K562 (cell line): ENCODE data around the gene MDM4. TPM values are rescaled to one million over a fixed set of nuclear protein-coding genes. Genes with fewer than 3 reads are reported as not detected.

Experiments
- ATAC-seq: fragments of 200-7000 bp; cut with Tn5 transposase; 3 replicates; pipeline ENCODE4 v1.9.1; 2020; ENCODE audit warnings: moderate library complexity
- BruUV-seq: library from RNA; stranded (reverse); fragments of 400-500 nt; replicated peaks from 2 replicates; lab custom pipeline; 2021; lab: Mats Ljungman, UMichigan
- CTCF ChIA-PET: fragments of 300-600 bp; formaldehyde crosslinking; extraction: SDS; loops from one replicate; lab custom pipeline; 2021; ENCODE audit warnings: low intra/inter-chr PET ratio; lab: Yijun Ruan, JAX
- POLR2A ChIA-PET: fragments of 300-600, 350-650 bp; sonication (Branson Sonifier 250); formaldehyde crosslinking; extraction: SDS; loops from one replicate; lab custom pipeline; 2021; ENCODE audit warnings: antibody characterized with exemption, inconsistent platforms; lab: Yijun Ruan, JAX
- DNase-seq, 4 experiments: peaks; one replicate each; pipeline versions ENCODE4 v3.0.0 to v3.0.0-alpha.2; 2011 to 2018; ENCODE audit warnings: low spot score in 3 of 4, mixed read lengths in 3 of 4; ENCODE audit errors: extremely low read depth in 1 of 4
- FAIRE-seq: peaks from 2 replicates; lab custom pipeline; 2011; peaks lifted over from hg19 to GRCh38; lab: Jason Lieb, UNC
- H2AFZ ChIP-seq: 2 replicates; pipeline ENCODE4 v1.6.0; 2011; ENCODE audit warnings: low read depth, low read length, control low read depth, inconsistent platforms
- H3K27ac ChIP-seq: fragments of 200-600 bp; 3 replicates; pipeline ENCODE4 v1.8.0; 2011; ENCODE audit warnings: low read depth, mild to moderate bottlenecking, control low read depth, inconsistent platforms, low read length, moderate library complexity, mixed read lengths; ENCODE audit errors: extremely low read depth
- H3K27me3 ChIP-seq, 2 experiments: fragments of 300-600 bp in 1 of 2; 2 replicates in 1 of 2; 3 replicates in 1 of 2; pipeline versions ENCODE4 v1.6.0 to v1.8.0; 2011; ENCODE audit warnings: inconsistent platforms in 2 of 2, low read length in 2 of 2, mild to moderate bottlenecking in 1 of 2, mixed read lengths in 1 of 2, moderate library complexity in 1 of 2; ENCODE audit not compliant: control insufficient read depth in 2 of 2, insufficient read depth in 2 of 2
- H3K36me3 ChIP-seq: fragments of 300-600 bp; 3 replicates; pipeline ENCODE4 v1.8.0; 2011; ENCODE audit warnings: mild to moderate bottlenecking, low read length, inconsistent platforms; ENCODE audit not compliant: control insufficient read depth, insufficient read depth
- H3K4me1 ChIP-seq, 2 experiments: fragments of 200-600 bp in 1 of 2; replicated peaks in 1 of 2; 2 replicates in 1 of 2; 3 replicates in 1 of 2; pipeline versions ENCODE4 v1.5.1 to v1.8.0; 2011; ENCODE audit warnings: inconsistent platforms in 2 of 2, low read length in 2 of 2, mild to moderate bottlenecking in 1 of 2, mixed read lengths in 1 of 2, moderate library complexity in 1 of 2; ENCODE audit not compliant: control insufficient read depth in 2 of 2, insufficient read depth in 2 of 2
- H3K4me2 ChIP-seq: 2 replicates; pipeline ENCODE4 v1.6.1; 2011; ENCODE audit warnings: low read length, control low read depth, inconsistent platforms, mixed read lengths; ENCODE audit not compliant: insufficient read depth
- H3K4me3 ChIP-seq: fragments of 200-600 bp; sonication (generic), shearing (Covaris generic); 2 replicates; pipeline ENCODE4 v1.5.1; 2016; ENCODE audit warnings: control low read depth, inconsistent platforms
- H3K79me2 ChIP-seq: fragments of 200-600 bp; 3 replicates; pipeline ENCODE4 v1.8.0; 2011; ENCODE audit warnings: low read length, inconsistent platforms; ENCODE audit not compliant: control insufficient read depth, insufficient read depth
- H3K9ac ChIP-seq, 2 experiments: 2 replicates each; pipeline versions ENCODE4 v1.6.0 to v1.6.1; 2011; ENCODE audit warnings: low read depth in 2 of 2, low read length in 2 of 2, control low read depth in 1 of 2, inconsistent platforms in 1 of 2, mild to moderate bottlenecking in 1 of 2, mixed read lengths in 1 of 2; ENCODE audit not compliant: insufficient read depth in 1 of 2
- H3K9me1 ChIP-seq: one replicate; pipeline ENCODE4 v1.6.0; 2011; ENCODE audit warnings: inconsistent platforms, mild to moderate bottlenecking, low read length, moderate library complexity; ENCODE audit not compliant: control insufficient read depth, insufficient read depth
- H3K9me3 ChIP-seq: replicated peaks from 2 replicates; pipeline ENCODE4 v1.5.1; 2011; ENCODE audit warnings: low read depth, low read length, inconsistent platforms; ENCODE audit not compliant: control insufficient read depth, insufficient read depth
- H4K20me1 ChIP-seq: replicated peaks from 2 replicates; pipeline ENCODE4 v1.6.1; 2011; ENCODE audit warnings: low read length, inconsistent platforms, mixed read lengths; ENCODE audit not compliant: control insufficient read depth, insufficient read depth
- ARID1B ChIP-seq: fragments of 450-650 bp; IDR thresholded peaks from 2 replicates; pipeline ENCODE4 v1.6.1; 2016; ENCODE audit warnings: antibody characterized with exemption, mild to moderate bottlenecking, inconsistent platforms
- ELF2 ChIP-seq: fragments of 250-450 bp; sonication (Bioruptor Pico); IDR thresholded peaks from 2 replicates; pipeline ENCODE4 v1.5.0; 2021; ENCODE audit warnings: mild to moderate bottlenecking
- GATA2 ChIP-seq: sonication (generic); formaldehyde crosslinking; IDR thresholded peaks from 2 replicates; pipeline ENCODE4 v1.4.0; 2020; ENCODE audit warnings: mild to moderate bottlenecking, missing genetic modification reagents
- KHSRP ChIP-seq: fragments of 450-650 bp; IDR thresholded peaks from 2 replicates; pipeline ENCODE4 v1.6.1; 2017
- MBD2 ChIP-seq: sonication (generic); IDR thresholded peaks from 2 replicates; pipeline ENCODE4 v1.6.1; 2016; ENCODE audit warnings: low read depth, borderline replicate concordance
- MTF1 ChIP-seq: fragments of 250-450 bp; sonication (Bioruptor Pico); IDR thresholded peaks from 2 replicates; pipeline ENCODE4 v1.9.0; 2021; ENCODE audit warnings: moderate library complexity, mild to moderate bottlenecking, inconsistent platforms, borderline replicate concordance
- NCOA2 ChIP-seq, 2 experiments: fragments of 450-650 bp; IDR thresholded peaks; 2 replicates each; pipeline ENCODE4 v1.6.1; 2018; ENCODE audit warnings: mild to moderate bottlenecking in 2 of 2, moderate library complexity in 1 of 2; ENCODE audit not compliant: partially characterized antibody in 2 of 2
- PCBP2 ChIP-seq: fragments of 200-400 bp; formaldehyde crosslinking; IDR thresholded peaks from 2 replicates; pipeline ENCODE4 v1.6.1; 2018; ENCODE audit warnings: low read length, low read depth, mild to moderate bottlenecking, moderate library complexity; ENCODE audit not compliant: poor library complexity, severe bottlenecking
- SP2 ChIP-seq: IDR thresholded peaks from 2 replicates; pipeline ENCODE4 v1.6.1; 2011; ENCODE audit warnings: mild to moderate bottlenecking, low read depth, low read length, moderate library complexity; ENCODE audit not compliant: poor library complexity, severe bottlenecking; ENCODE audit errors: extremely low read depth
- USF1 ChIP-seq: sonication (generic); formaldehyde crosslinking; IDR thresholded peaks from 2 replicates; pipeline ENCODE4 v1.9.0; 2022; ENCODE audit warnings: mild to moderate bottlenecking, missing genetic modification reagents
- ZC3H8 ChIP-seq: fragments of 450-650 bp; IDR thresholded peaks from 2 replicates; pipeline ENCODE4 v1.6.1; 2017
- WGBS: fragments of 100-300 bp; shearing (Covaris generic); methylation state at CpG from one replicate; pipeline ENCODE4 v1.1.6; 2016; ENCODE audit warnings: low coverage, mixed read lengths; ENCODE audit not compliant: insufficient coverage; ENCODE audit errors: missing lambda C conversion rate; 5-methylcytosine and 5-hydroxymethylcytosine counted together
- in situ Hi-C: fragments of 300-500 bp; cut with MboI; formaldehyde crosslinking; loops from 4 replicates; pipeline ENCODE4 v1.15.0; 2018; ENCODE audit warnings: inconsistent platforms, mixed read lengths
- intact Hi-C: fragments of 100-400 bp; cut with micrococcal nuclease; formaldehyde crosslinking; loops from 2 replicates; pipeline ENCODE4 v1.14.2; 2022
- polyA plus RNA-seq, 8 experiments: library from polyadenylated mRNA; depleted of rRNA in 4 of 8; stranded (reverse) in 5 of 8; unstranded in 3 of 8; fragments of >200 nt; fragmentation: Nextera tagmentation in 2 of 8; fragmentation: Illumina TruSeq in 1 of 8; extraction: Ambion mirVana in 2 of 8; extraction: Trizol in 1 of 8; gene quantifications; 2 replicates each; pipeline versions ENCODE4 v1.2.1 to v1.2.3, GENCODE V29; 2011 to 2014; ENCODE audit warnings: inconsistent platforms in 1 of 8, missing spikeins in 1 of 8
- total RNA-seq, 7 experiments: library from RNA; depleted of rRNA in 6 of 7; stranded (reverse); fragments of >200 nt in 6 of 7; fragmentation: Illumina TruSeq in 2 of 7; extraction: Trizol in 2 of 7; gene quantifications; 2 replicates each; pipeline versions ENCODE4 v1.2.1 to v1.2.3, GENCODE V29; 2011 to 2021; ENCODE audit warnings: low replicate concordance in 1 of 7
- TF ChIP-seq, protein P1 (sequence below): fragments of 250-450 bp; sonication (Bioruptor Pico); IDR thresholded peaks from 2 replicates; pipeline ENCODE4 v1.8.0; 2022; ENCODE audit warnings: inconsistent platforms
- TF ChIP-seq, protein P2 (sequence below): sonication (generic); formaldehyde crosslinking; IDR thresholded peaks from 2 replicates; pipeline ENCODE4 v1.8.0; 2023; ENCODE audit warnings: mild to moderate bottlenecking, missing genetic modification reagents
- TF ChIP-seq, protein P3 (sequence below): sonication (generic); formaldehyde crosslinking; IDR thresholded peaks from 2 replicates; pipeline ENCODE4 v1.4.0; 2020; ENCODE audit warnings: mild to moderate bottlenecking, missing genetic modification reagents

The MDM4 gene
- total and polyA plus RNA-seq, 9 of the 15 experiments (the other 6 are each of a cell fraction or from before 2014, with no cell fraction given) = 3.3 to 61.7 (median 21.2) TPM

- H3K27me3 ChIP-seq = no peaks in the 10 kb centered on the region
- POLR2A ChIA-PET = interaction anchor here (0.6 to 5.7 kb wide), 8 partner anchors 8 to 249 kb away, joined by 3 to 106 read pairs (median 6); partner anchors contain the start of gene PPP1R15B
- TF ChIP-seq, protein P1, sequence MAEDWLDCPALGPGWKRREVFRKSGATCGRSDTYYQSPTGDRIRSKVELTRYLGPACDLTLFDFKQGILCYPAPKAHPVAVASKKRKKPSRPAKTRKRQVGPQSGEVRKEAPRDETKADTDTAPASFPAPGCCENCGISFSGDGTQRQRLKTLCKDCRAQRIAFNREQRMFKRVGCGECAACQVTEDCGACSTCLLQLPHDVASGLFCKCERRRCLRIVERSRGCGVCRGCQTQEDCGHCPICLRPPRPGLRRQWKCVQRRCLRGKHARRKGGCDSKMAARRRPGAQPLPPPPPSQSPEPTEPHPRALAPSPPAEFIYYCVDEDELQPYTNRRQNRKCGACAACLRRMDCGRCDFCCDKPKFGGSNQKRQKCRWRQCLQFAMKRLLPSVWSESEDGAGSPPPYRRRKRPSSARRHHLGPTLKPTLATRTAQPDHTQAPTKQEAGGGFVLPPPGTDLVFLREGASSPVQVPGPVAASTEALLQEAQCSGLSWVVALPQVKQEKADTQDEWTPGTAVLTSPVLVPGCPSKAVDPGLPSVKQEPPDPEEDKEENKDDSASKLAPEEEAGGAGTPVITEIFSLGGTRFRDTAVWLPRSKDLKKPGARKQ = no peak
- TF ChIP-seq KHSRP (no peak), USF1 (CRISPR knock-in tag) (no peak), SP2 (no peak), ELF2 (CRISPR knock-in tag) (no peak), MBD2 (no peak), MTF1 (CRISPR knock-in tag) (no peak), ARID1B (no peak), PCBP2 (no peak), NCOA2 (IDR thresholded peaks at IDR 0.05; ENCODE audit: partially characterized antibody in 2 of 2) (no peak), GATA2 (CRISPR knock-in tag) (no peak), ZC3H8 (no peak)
- TF ChIP-seq, protein P2, sequence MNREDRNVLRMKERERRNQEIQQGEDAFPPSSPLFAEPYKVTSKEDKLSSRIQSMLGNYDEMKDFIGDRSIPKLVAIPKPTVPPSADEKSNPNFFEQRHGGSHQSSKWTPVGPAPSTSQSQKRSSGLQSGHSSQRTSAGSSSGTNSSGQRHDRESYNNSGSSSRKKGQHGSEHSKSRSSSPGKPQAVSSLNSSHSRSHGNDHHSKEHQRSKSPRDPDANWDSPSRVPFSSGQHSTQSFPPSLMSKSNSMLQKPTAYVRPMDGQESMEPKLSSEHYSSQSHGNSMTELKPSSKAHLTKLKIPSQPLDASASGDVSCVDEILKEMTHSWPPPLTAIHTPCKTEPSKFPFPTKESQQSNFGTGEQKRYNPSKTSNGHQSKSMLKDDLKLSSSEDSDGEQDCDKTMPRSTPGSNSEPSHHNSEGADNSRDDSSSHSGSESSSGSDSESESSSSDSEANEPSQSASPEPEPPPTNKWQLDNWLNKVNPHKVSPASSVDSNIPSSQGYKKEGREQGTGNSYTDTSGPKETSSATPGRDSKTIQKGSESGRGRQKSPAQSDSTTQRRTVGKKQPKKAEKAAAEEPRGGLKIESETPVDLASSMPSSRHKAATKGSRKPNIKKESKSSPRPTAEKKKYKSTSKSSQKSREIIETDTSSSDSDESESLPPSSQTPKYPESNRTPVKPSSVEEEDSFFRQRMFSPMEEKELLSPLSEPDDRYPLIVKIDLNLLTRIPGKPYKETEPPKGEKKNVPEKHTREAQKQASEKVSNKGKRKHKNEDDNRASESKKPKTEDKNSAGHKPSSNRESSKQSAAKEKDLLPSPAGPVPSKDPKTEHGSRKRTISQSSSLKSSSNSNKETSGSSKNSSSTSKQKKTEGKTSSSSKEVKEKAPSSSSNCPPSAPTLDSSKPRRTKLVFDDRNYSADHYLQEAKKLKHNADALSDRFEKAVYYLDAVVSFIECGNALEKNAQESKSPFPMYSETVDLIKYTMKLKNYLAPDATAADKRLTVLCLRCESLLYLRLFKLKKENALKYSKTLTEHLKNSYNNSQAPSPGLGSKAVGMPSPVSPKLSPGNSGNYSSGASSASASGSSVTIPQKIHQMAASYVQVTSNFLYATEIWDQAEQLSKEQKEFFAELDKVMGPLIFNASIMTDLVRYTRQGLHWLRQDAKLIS (CRISPR knock-in tag) = no peak
- TF ChIP-seq, protein P3, sequence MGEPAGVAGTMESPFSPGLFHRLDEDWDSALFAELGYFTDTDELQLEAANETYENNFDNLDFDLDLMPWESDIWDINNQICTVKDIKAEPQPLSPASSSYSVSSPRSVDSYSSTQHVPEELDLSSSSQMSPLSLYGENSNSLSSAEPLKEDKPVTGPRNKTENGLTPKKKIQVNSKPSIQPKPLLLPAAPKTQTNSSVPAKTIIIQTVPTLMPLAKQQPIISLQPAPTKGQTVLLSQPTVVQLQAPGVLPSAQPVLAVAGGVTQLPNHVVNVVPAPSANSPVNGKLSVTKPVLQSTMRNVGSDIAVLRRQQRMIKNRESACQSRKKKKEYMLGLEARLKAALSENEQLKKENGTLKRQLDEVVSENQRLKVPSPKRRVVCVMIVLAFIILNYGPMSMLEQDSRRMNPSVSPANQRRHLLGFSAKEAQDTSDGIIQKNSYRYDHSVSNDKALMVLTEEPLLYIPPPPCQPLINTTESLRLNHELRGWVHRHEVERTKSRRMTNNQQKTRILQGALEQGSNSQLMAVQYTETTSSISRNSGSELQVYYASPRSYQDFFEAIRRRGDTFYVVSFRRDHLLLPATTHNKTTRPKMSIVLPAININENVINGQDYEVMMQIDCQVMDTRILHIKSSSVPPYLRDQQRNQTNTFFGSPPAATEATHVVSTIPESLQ (CRISPR knock-in tag) = no peak
Measured at GRCh38 chr1:204514828-204515227, 1.4 kb upstream of the MDM4 start.

More at GRCh38 chr1:204514828-204515227, 1.4 kb upstream of the MDM4 start:
- no peak overlapping the region for H3K4me3 ChIP-seq
- H3K9me3 ChIP-seq = no peaks in the 10 kb centered on the region
- WGBS = 61% methylated on average over 2 of the region's 2 CpGs
- in situ Hi-C loops (no loop called here), intact Hi-C loops (no loop called here)
- peaks cover 36% of the 10 kb centered on the region for H3K79me2 ChIP-seq
- peaks cover 25% of the 10 kb centered on the region for H3K36me3 ChIP-seq
- peaks cover 3% of the 10 kb centered on the region for H3K9me1 ChIP-seq
- FAIRE-seq (no peak), DNase-seq (no peak), ATAC-seq (no peak)
- peaks cover 8% of the 10 kb centered on the region; the same call in 1 of the 2 replicates for H4K20me1 ChIP-seq
- CTCF ChIA-PET = no interaction called here
- H2AFZ ChIP-seq = peak overlapping the region; percentile 73
- H3K4me2 ChIP-seq = no peak overlapping the region
- peaks cover 25 to 30% of the 10 kb centered on the region in 2 experiments; a peak in 4 of 5 replicates for H3K4me1 ChIP-seq
- H3K27ac ChIP-seq = peak overlapping the region; percentile 98; the same call in 2 of the 3 replicates
- no TSS peak for BruUV-seq
- H3K9ac ChIP-seq = peak overlapping the region in 1 of 2 experiments; percentile 95; a peak in 3 of 4 replicates
